K562 (cell line): ENCODE data around the gene PRR35. TPM values are rescaled to one million over a fixed set of nuclear protein-coding genes. Genes with fewer than 3 reads are reported as not detected.

Experiments used
- BRF1 ChIP-seq: IDR thresholded peaks from 3 replicates; pipeline ENCODE4 v1.6.1; 2011; ENCODE audit warnings: borderline replicate concordance, mild to moderate bottlenecking; ENCODE audit not compliant: insufficient read length; ENCODE audit errors: extremely low read depth
- CBX1 ChIP-seq: sonication (generic); IDR thresholded peaks from 2 replicates; pipeline ENCODE4 v1.6.1; 2016; ENCODE audit warnings: antibody characterized with exemption, low read depth, mild to moderate bottlenecking
- MCM5 ChIP-seq: fragments of 450-650 bp; IDR thresholded peaks from 2 replicates; pipeline ENCODE4 v1.6.1; 2016; ENCODE audit warnings: low read depth
- MYC ChIP-seq, 2 experiments: fragments of 250-450 bp in 1 of 2; sonication (Bioruptor Pico) in 1 of 2; IDR thresholded peaks; 2 replicates each; pipeline versions ENCODE4 v1.5.1 to v1.6.1; 2012 to 2021; ENCODE audit warnings: low read depth in 2 of 2, borderline replicate concordance in 1 of 2, improper control_type of control experiment in 1 of 2, low read length in 1 of 2, mild to moderate bottlenecking in 1 of 2, moderate library complexity in 1 of 2
- NFIC ChIP-seq: fragments of 450-650 bp; IDR thresholded peaks from 2 replicates; pipeline ENCODE4 v1.6.1; 2017; ENCODE audit warnings: mild to moderate bottlenecking, inconsistent platforms
- PHF21A ChIP-seq: fragments of 450-650 bp; IDR thresholded peaks from 2 replicates; pipeline ENCODE4 v1.6.1; 2017; ENCODE audit warnings: low read depth, borderline replicate concordance
- SAFB2 ChIP-seq: fragments of 200-400 bp; formaldehyde crosslinking; IDR thresholded peaks from 2 replicates; pipeline ENCODE4 v1.6.1; 2018; ENCODE audit warnings: borderline replicate concordance, low read length, low read depth, moderate library complexity; ENCODE audit not compliant: severe bottlenecking
- SNIP1 ChIP-seq: fragments of 450-650 bp; IDR thresholded peaks from 2 replicates; pipeline ENCODE4 v1.7.1; 2017; ENCODE audit warnings: low read depth, mild to moderate bottlenecking
- XRCC5 ChIP-seq: fragments of 200-400 bp; formaldehyde crosslinking; IDR thresholded peaks from 2 replicates; pipeline ENCODE4 v1.6.1; 2017; ENCODE audit warnings: low read depth, mild to moderate bottlenecking, low read length
- ZNF143 ChIP-seq: sonication (generic); formaldehyde crosslinking; IDR thresholded peaks from 2 replicates; pipeline ENCODE4 v1.9.0; 2022; ENCODE audit warnings: mild to moderate bottlenecking, missing genetic modification reagents
- ZNF197 ChIP-seq: fragments of 200-800 bp; sonication (Bioruptor generic); IDR thresholded peaks from 2 replicates; pipeline ENCODE4 v1.6.1; 2016; ENCODE audit warnings: low read depth, missing genetic modification characterization, missing compliant biosample characterization
- polyA plus RNA-seq, 8 experiments: library from polyadenylated mRNA; depleted of rRNA in 4 of 8; stranded (reverse) in 5 of 8; unstranded in 3 of 8; fragments of >200 nt; fragmentation: Nextera tagmentation in 2 of 8; fragmentation: Illumina TruSeq in 1 of 8; extraction: Ambion mirVana in 2 of 8; extraction: Trizol in 1 of 8; gene quantifications; 2 replicates each; pipeline versions ENCODE4 v1.2.1 to v1.2.3, GENCODE V29; 2011 to 2014; ENCODE audit warnings: inconsistent platforms in 1 of 8, missing spikeins in 1 of 8
- total RNA-seq, 7 experiments: library from RNA; depleted of rRNA in 6 of 7; stranded (reverse); fragments of >200 nt in 6 of 7; fragmentation: Illumina TruSeq in 2 of 7; extraction: Trizol in 2 of 7; gene quantifications; 2 replicates each; pipeline versions ENCODE4 v1.2.1 to v1.2.3, GENCODE V29; 2011 to 2021; ENCODE audit warnings: low replicate concordance in 1 of 7
- TF ChIP-seq, protein P1 (sequence below): fragments of 250-450 bp; sonication (Bioruptor Pico); IDR thresholded peaks from 2 replicates; pipeline ENCODE4 v1.9.0; 2021; ENCODE audit warnings: mild to moderate bottlenecking, inconsistent platforms
- TF ChIP-seq, protein P2 (sequence below), 3 experiments: fragments of 200-800 bp in 1 of 3; fragments of 250-450 bp in 1 of 3; fragments of 450-650 bp in 1 of 3; sonication (Bioruptor Pico) in 1 of 3; sonication (Bioruptor generic) in 1 of 3; formaldehyde crosslinking in 1 of 3; IDR thresholded peaks; 2 replicates each; pipeline versions ENCODE4 v1.6.1 to v1.8.0; 2016 to 2022; ENCODE audit warnings: mild to moderate bottlenecking in 2 of 3, missing genetic modification characterization in 2 of 3, missing compliant biosample characterization in 1 of 3, moderate library complexity in 1 of 3
- TF ChIP-seq, protein P3 (sequence below): fragments of 200-800 bp; sonication (Bioruptor generic); IDR thresholded peaks from 2 replicates; pipeline ENCODE4 v1.6.1; 2017; ENCODE audit warnings: missing genetic modification characterization, missing compliant biosample characterization
- TF ChIP-seq, protein P4 (sequence below): fragments of 450-650 bp; IDR thresholded peaks from 2 replicates; pipeline ENCODE4 v1.6.1; 2016; ENCODE audit warnings: antibody characterized with exemption
- TF ChIP-seq, protein P5 (sequence below): IDR thresholded peaks from 2 replicates; pipeline ENCODE4 v1.6.1; 2012; ENCODE audit warnings: low read depth, low read length, improper control_type of control experiment, borderline replicate concordance

Gene PRR35
- total and polyA plus RNA-seq, 9 of the 15 experiments (the other 6 are each of a cell fraction or from before 2014, with no cell fraction given), result 0.17 to 0.45 (median 0.21) TPM; not detected in 5

DNA sequence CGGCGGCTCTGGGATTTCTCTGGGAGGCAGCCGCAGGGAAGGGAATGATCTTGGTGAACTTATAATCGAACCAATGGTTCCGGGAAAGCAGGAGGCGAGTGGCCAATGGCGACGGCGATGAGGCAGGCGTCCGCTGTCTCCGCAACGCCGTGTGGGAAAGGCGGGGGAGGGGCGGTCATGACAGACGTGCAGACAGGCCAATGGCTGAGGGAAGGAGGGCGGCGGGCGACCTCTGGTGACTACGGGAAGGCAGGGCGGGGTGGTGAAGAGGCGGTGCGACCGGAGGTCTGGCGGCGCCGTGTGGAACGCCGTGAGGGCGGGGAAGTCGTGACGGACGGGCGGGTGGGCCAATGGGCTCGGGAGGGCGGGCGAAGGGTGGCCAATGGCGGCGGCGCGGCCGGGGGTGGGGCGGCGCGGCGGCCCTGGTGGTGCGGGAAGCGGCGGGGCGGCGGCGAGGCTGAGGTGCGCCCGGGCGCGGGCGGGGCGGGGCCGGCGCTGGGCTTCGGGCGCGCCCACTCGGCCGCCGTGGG lies 29.5 kb downstream of the PRR35 start, which contains the start of gene RAB40C (continued):
- TF ChIP-seq, protein P1, sequence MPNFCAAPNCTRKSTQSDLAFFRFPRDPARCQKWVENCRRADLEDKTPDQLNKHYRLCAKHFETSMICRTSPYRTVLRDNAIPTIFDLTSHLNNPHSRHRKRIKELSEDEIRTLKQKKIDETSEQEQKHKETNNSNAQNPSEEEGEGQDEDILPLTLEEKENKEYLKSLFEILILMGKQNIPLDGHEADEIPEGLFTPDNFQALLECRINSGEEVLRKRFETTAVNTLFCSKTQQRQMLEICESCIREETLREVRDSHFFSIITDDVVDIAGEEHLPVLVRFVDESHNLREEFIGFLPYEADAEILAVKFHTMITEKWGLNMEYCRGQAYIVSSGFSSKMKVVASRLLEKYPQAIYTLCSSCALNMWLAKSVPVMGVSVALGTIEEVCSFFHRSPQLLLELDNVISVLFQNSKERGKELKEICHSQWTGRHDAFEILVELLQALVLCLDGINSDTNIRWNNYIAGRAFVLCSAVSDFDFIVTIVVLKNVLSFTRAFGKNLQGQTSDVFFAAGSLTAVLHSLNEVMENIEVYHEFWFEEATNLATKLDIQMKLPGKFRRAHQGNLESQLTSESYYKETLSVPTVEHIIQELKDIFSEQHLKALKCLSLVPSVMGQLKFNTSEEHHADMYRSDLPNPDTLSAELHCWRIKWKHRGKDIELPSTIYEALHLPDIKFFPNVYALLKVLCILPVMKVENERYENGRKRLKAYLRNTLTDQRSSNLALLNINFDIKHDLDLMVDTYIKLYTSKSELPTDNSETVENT (CRISPR knock-in tag), result no peak
- TF ChIP-seq NFIC, result no peak
- TF ChIP-seq, protein P2, sequence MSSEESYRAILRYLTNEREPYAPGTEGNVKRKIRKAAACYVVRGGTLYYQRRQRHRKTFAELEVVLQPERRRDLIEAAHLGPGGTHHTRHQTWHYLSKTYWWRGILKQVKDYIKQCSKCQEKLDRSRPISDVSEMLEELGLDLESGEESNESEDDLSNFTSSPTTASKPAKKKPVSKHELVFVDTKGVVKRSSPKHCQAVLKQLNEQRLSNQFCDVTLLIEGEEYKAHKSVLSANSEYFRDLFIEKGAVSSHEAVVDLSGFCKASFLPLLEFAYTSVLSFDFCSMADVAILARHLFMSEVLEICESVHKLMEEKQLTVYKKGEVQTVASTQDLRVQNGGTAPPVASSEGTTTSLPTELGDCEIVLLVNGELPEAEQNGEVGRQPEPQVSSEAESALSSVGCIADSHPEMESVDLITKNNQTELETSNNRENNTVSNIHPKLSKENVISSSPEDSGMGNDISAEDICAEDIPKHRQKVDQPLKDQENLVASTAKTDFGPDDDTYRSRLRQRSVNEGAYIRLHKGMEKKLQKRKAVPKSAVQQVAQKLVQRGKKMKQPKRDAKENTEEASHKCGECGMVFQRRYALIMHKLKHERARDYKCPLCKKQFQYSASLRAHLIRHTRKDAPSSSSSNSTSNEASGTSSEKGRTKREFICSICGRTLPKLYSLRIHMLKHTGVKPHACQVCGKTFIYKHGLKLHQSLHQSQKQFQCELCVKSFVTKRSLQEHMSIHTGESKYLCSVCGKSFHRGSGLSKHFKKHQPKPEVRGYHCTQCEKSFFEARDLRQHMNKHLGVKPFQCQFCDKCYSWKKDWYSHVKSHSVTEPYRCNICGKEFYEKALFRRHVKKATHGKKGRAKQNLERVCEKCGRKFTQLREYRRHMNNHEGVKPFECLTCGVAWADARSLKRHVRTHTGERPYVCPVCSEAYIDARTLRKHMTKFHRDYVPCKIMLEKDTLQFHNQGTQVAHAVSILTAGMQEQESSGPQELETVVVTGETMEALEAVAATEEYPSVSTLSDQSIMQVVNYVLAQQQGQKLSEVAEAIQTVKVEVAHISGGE (CRISPR knock-in tag; IDR thresholded peaks at IDR 0.05), result no peak
- TF ChIP-seq, protein P3, sequence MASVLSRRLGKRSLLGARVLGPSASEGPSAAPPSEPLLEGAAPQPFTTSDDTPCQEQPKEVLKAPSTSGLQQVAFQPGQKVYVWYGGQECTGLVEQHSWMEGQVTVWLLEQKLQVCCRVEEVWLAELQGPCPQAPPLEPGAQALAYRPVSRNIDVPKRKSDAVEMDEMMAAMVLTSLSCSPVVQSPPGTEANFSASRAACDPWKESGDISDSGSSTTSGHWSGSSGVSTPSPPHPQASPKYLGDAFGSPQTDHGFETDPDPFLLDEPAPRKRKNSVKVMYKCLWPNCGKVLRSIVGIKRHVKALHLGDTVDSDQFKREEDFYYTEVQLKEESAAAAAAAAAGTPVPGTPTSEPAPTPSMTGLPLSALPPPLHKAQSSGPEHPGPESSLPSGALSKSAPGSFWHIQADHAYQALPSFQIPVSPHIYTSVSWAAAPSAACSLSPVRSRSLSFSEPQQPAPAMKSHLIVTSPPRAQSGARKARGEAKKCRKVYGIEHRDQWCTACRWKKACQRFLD, result no peak
- no peak; the same call in 1 of the 2 replicates for TF ChIP-seq ZNF143
- no peak for TF ChIP-seq BRF1
- no peak for TF ChIP-seq CBX1
- TF ChIP-seq, protein P4, sequence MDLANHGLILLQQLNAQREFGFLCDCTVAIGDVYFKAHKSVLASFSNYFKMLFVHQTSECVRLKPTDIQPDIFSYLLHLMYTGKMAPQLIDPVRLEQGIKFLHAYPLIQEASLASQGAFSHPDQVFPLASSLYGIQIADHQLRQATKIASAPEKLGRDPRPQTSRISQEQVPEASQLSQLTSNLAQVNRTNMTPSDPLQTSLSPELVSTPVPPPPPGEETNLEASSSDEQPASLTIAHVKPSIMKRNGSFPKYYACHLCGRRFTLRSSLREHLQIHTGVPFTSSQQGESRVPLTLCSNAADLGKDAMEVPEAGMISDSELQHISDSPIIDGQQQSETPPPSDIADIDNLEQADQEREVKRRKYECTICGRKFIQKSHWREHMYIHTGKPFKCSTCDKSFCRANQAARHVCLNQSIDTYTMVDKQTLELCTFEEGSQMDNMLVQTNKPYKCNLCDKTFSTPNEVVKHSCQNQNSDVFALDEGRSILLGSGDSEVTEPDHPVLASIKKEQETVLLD, result peak; percentile 54; the same call in 1 of the 2 replicates
- no peak for TF ChIP-seq XRCC5
- no peak for TF ChIP-seq SNIP1
- TF ChIP-seq ZNF197 (CRISPR knock-in tag), result no peak
- TF ChIP-seq PHF21A, result no peak
- 0 out of 2 replicates have a peak, but pooled peaks have one; percentile 30 for TF ChIP-seq MYC (IDR thresholded peaks at IDR 0.05; ENCODE audit: low read depth, low read length)
- 0 out of 2 replicates have a peak, but pooled peaks have one; percentile 10 for TF ChIP-seq MYC (CRISPR knock-in tag; IDR thresholded peaks at IDR 0.05; ENCODE audit: borderline replicate concordance, low read depth)
- TF ChIP-seq SAFB2, result no peak
- no peak for TF ChIP-seq MCM5
- TF ChIP-seq, protein P5, sequence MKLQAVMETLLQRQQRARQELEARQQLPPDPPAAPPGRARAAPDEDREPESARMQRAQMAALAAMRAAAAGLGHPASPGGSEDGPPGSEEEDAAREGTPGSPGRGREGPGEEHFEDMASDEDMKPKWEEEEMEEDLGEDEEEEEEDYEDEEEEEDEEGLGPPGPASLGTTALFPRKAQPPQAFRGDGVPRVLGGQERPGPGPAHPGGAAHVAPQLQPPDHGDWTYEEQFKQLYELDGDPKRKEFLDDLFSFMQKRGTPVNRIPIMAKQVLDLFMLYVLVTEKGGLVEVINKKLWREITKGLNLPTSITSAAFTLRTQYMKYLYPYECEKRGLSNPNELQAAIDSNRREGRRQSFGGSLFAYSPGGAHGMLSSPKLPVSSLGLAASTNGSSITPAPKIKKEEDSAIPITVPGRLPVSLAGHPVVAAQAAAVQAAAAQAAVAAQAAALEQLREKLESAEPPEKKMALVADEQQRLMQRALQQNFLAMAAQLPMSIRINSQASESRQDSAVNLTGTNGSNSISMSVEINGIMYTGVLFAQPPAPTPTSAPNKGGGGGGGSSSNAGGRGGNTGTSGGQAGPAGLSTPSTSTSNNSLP, result no peak
